ENCODE results near the gene TAF5L. TPM values are rescaled to one million over a fixed set of nuclear protein-coding genes. Genes with fewer than 3 reads are reported as not detected.

TAF5L gene
- total RNA-seq, 5 donors from 2014 or later (not counting 1 experiment from before 2014, with no cell fraction given): 18.8 to 28.9 (median 21.9) TPM

DNA sequence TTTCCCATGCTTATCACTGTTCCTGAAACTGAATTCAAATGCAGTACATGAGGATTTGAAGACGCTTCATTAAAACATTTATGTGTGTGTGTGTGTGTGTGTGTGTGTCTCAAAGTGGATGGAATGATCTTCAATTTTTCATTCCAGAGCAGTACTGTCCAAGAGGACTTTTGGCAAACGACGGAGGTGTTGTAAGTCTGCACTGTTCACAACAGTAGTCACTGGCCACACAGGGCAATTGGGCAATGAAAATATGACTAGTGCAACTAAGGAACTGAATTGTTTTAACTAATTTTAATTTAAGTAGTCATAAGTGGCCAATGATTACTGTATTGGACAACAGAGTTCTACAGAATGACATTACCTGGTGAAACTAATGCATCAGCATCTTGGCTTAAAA lies 5.0 kb downstream of the TAF5L start:
- H3K36me3 Mint-ChIP-seq: no peaks in the 10 kb centered on the region
- DNase-seq (no peak), ATAC-seq (replicated peaks in 1 of 4) (no peak)
- H3K4me3 ChIP-seq (ENCODE audit: control insufficient read depth in 1 of 2, extremely low read depth in 1 of 2, low read length in 1 of 2): no peak overlapping the region
- H3K4me1 Mint-ChIP-seq: peaks cover 56 to 67% (median 58%) of the 10 kb centered on the region in 3 donors
- H3K36me3 ChIP-seq (ENCODE audit: control insufficient read depth in 2 of 2, extremely low read depth in 1 of 2, insufficient read depth in 1 of 2, low read length in 1 of 2): no peaks in the 10 kb centered on the region
- peaks cover 5 to 23% of the 10 kb centered on the region in 2 experiments for H3K4me1 ChIP-seq (ENCODE audit: control insufficient read depth in 1 of 2, extremely low read depth in 1 of 2, insufficient read depth in 2 of 2, low read length in 2 of 2)
- ChIA-PET POLR2A (no interaction called here), CTCF (no interaction called here)
- whole genome bisulfite sequencing (ENCODE audit: insufficient coverage): 100% methylated on average over 3 of the region's 3 CpGs
- no peaks in the 10 kb centered on the region for H3K27me3 Mint-ChIP-seq
- H3K9me3 ChIP-seq: no peaks in the 10 kb centered on the region
- no peaks in the 10 kb centered on the region for H3K9me3 Mint-ChIP-seq
- no peak overlapping the region for H3K27ac ChIP-seq (ENCODE audit: low read length)
- no peak overlapping the region for H3K27ac Mint-ChIP-seq
- no peaks in the 10 kb centered on the region for H3K27me3 ChIP-seq (replicated peaks in 1 of 2; ENCODE audit: control insufficient read depth in 2 of 2, extremely low read depth in 1 of 2, insufficient read depth in 2 of 2, low read length in 1 of 2)
- H3K4me3 Mint-ChIP-seq: no peak overlapping the region

DNA sequence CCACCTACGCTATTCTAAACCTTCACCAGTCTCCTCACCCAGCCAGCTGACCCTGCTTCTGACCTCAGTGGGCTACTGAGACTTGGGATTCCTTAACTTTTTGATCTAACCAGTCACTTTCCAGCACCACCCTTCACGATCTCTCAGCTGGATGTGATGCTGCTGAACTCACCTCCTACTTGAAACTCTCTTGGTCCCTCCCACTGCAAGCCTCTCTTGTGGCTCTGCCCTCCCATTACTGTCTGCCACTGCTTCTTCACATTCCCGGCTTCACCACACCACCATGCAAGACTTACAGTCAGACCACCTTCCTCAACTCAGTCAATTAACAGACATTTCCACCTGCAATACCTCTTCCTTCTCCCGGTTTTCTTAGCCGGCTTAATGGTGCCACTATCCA lies 6.3 kb downstream of the TAF5L start:
- DNase-seq: no peak
- Histone ChIP-seq H3K36me3 (ENCODE audit: control insufficient read depth in 2 of 2, extremely low read depth in 1 of 2, insufficient read depth in 1 of 2, low read length in 1 of 2) (no peaks in the 10 kb centered on the region), H3K4me3 (ENCODE audit: control insufficient read depth in 1 of 2, extremely low read depth in 1 of 2, low read length in 1 of 2) (no peak overlapping the region), H3K27ac (ENCODE audit: low read length) (no peak overlapping the region), H3K9me3 (no peaks in the 10 kb centered on the region), H3K4me1 (ENCODE audit: control insufficient read depth in 1 of 2, extremely low read depth in 1 of 2, insufficient read depth in 2 of 2, low read length in 2 of 2) (peaks cover under 1 to 16% of the 10 kb centered on the region in 2 experiments), H3K27me3 (replicated peaks in 1 of 2; ENCODE audit: control insufficient read depth in 2 of 2, extremely low read depth in 1 of 2, insufficient read depth in 2 of 2, low read length in 1 of 2) (no peaks in the 10 kb centered on the region)
- ChIA-PET POLR2A (no interaction called here), CTCF (no interaction called here)
- H3K36me3 Mint-ChIP-seq: no peaks in the 10 kb centered on the region
- H3K27me3 Mint-ChIP-seq: no peaks in the 10 kb centered on the region
- H3K9me3 Mint-ChIP-seq: no peaks in the 10 kb centered on the region
- H3K4me1 Mint-ChIP-seq: peaks cover 48 to 60% (median 56%) of the 10 kb centered on the region in 3 donors
- 80% methylated on average over 5 of the region's 5 CpGs for whole genome bisulfite sequencing (ENCODE audit: insufficient coverage)
- no peak for ATAC-seq (replicated peaks in 1 of 4)
- no peak overlapping the region for H3K27ac Mint-ChIP-seq
- H3K4me3 Mint-ChIP-seq: no peak overlapping the region

DNA sequence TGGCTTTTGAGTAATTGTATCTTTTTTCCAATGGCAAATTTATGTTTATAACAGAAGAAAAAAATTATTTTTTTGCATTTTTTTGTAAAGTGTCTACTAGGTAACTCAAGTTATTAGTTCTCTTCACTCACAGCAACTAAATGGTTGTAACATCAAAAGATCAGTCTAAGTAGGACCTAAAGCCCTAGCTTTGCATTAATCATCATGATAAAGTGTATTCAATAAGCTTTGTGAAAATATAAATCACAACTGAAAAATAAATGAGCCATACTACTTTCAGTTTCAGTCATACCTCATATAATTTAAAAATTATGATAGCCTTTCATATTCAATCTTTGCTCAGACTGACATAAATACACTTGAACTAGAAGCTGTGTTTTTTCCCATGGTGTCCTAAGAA lies 6.9 kb downstream of the TAF5L start:
- H3K9me3 ChIP-seq: no peaks in the 10 kb centered on the region
- H3K4me3 ChIP-seq (ENCODE audit: control insufficient read depth in 1 of 2, extremely low read depth in 1 of 2, low read length in 1 of 2): no peak overlapping the region
- H3K27ac ChIP-seq (ENCODE audit: low read length): no peak overlapping the region
- H3K27me3 ChIP-seq (replicated peaks in 1 of 2; ENCODE audit: control insufficient read depth in 2 of 2, extremely low read depth in 1 of 2, insufficient read depth in 2 of 2, low read length in 1 of 2): no peaks in the 10 kb centered on the region
- Mint-ChIP-seq H3K4me3 (no peak overlapping the region), H3K9me3 (no peaks in the 10 kb centered on the region), H3K36me3 (no peaks in the 10 kb centered on the region), H3K4me1 (peaks cover 42 to 54% (median 52%) of the 10 kb centered on the region in 3 donors), H3K27ac (no peak overlapping the region), H3K27me3 (no peaks in the 10 kb centered on the region)
- ChIA-PET POLR2A (no interaction called here), CTCF (interaction anchor here in 1 of 2 donors (0.5 kb wide), 1 partner anchor 65 kb away, joined by 3 read pairs; no protein-coding TSS in a partner anchor)
- no peak for DNase-seq
- ATAC-seq (replicated peaks in 1 of 4): no peak
- H3K4me1 ChIP-seq (ENCODE audit: control insufficient read depth in 1 of 2, extremely low read depth in 1 of 2, insufficient read depth in 2 of 2, low read length in 2 of 2): peaks cover 0 to 12% of the 10 kb centered on the region in 2 experiments
- peaks cover 0 to 5% of the 10 kb centered on the region in 2 donors for H3K36me3 ChIP-seq (ENCODE audit: control insufficient read depth in 2 of 2, extremely low read depth in 1 of 2, insufficient read depth in 1 of 2, low read length in 1 of 2)

DNA sequence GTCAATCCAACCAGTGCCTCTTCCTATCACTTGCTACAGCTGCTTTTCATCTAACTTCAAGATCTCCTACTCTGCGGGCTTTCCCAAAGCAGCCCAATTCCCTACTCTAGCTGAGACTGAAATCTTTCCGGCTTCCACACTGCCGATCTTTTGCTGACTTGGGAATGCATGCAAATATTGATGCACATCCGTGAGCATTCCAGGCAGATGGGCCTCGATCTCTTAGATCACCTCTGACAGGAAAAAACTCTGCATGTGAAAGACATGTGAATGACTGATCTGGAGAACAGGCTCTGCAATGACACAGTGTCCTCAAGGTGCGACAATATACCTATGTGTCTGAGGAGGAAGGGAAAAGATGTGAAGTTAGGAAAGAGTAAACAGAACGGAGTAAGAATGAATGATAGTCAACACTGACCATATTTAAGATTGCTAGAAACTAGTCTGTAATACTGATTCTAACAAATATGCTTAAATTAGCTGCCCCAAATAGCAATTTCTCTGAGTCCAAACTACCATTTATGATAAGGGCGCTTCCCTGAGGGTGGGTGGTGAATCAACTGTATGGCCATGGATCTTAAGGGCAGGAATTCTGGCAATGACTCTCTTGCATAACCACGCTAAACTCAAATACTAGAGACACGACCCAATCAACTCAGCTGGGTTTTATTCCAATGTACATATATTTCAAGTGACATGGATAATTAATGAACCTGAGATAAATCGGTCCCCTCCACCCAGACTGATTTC lies 8.4 kb downstream of the TAF5L start:
- Mint-ChIP-seq H3K9me3 (no peaks in the 10 kb centered on the region), H3K4me1 (peaks cover 33 to 41% (median 41%) of the 10 kb centered on the region in 3 donors), H3K36me3 (peaks cover 10% of the 10 kb centered on the region), H3K27me3 (no peaks in the 10 kb centered on the region), H3K4me3 (no peak overlapping the region), H3K27ac (no peak overlapping the region)
- CTCF ChIA-PET: no interaction called here
- DNase-seq (no peak), ATAC-seq (replicated peaks in 1 of 4) (no peak)
- H3K27me3 ChIP-seq (replicated peaks in 1 of 2; ENCODE audit: control insufficient read depth in 2 of 2, extremely low read depth in 1 of 2, insufficient read depth in 2 of 2, low read length in 1 of 2): no peaks in the 10 kb centered on the region
- H3K4me3 ChIP-seq (ENCODE audit: control insufficient read depth in 1 of 2, extremely low read depth in 1 of 2, low read length in 1 of 2): no peak overlapping the region
- no peaks in the 10 kb centered on the region for H3K9me3 ChIP-seq
- POLR2A ChIA-PET: no interaction called here
- peaks cover 0 to 4% of the 10 kb centered on the region in 2 experiments for H3K4me1 ChIP-seq (ENCODE audit: control insufficient read depth in 1 of 2, extremely low read depth in 1 of 2, insufficient read depth in 2 of 2, low read length in 2 of 2)
- 100% methylated on average over 6 of the region's 11 CpGs for WGBS (ENCODE audit: insufficient coverage)
- H3K36me3 ChIP-seq (ENCODE audit: control insufficient read depth in 2 of 2, extremely low read depth in 1 of 2, insufficient read depth in 1 of 2, low read length in 1 of 2): peaks cover 0 to 17% of the 10 kb centered on the region in 2 donors
- H3K27ac ChIP-seq (ENCODE audit: low read length): no peak overlapping the region

DNA sequence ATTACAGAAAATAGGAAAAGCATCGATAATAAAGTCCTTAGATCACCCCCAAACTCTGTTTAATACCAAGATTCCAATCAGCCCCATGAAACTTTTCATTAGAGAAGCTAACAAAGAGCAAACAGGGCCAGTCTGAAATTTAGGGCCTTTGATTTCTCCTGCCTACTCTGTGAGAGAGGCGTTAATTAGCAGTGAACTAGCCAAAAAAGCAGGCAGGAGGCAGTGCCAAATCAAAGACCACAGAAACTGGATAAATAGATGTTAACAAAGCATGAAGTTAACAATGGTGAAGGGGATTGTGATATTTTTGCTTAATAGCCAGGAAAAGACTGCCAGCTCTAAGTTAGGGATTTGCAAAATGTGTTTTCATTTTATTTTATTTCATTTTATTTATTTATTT lies 11.2 kb downstream of the TAF5L start:
- H3K9me3 ChIP-seq: no peaks in the 10 kb centered on the region
- H3K27me3 Mint-ChIP-seq: no peaks in the 10 kb centered on the region
- H3K27ac ChIP-seq (ENCODE audit: low read length): no peak overlapping the region
- ATAC-seq (replicated peaks in 1 of 4) (no peak), DNase-seq (no peak)
- peaks cover 35% of the 10 kb centered on the region for H3K36me3 Mint-ChIP-seq
- 100% methylated on average over 1 of the region's 2 CpGs for WGBS (ENCODE audit: insufficient coverage)
- no peak overlapping the region for H3K4me3 Mint-ChIP-seq
- H3K4me3 ChIP-seq (ENCODE audit: control insufficient read depth in 1 of 2, extremely low read depth in 1 of 2, low read length in 1 of 2): no peak overlapping the region
- CTCF ChIA-PET: no interaction called here
- H3K4me1 Mint-ChIP-seq: peaks cover 10 to 24% (median 20%) of the 10 kb centered on the region in 3 donors
- H3K27ac Mint-ChIP-seq: no peak overlapping the region
- peaks cover 8 to 44% of the 10 kb centered on the region in 2 donors for H3K36me3 ChIP-seq (ENCODE audit: control insufficient read depth in 2 of 2, extremely low read depth in 1 of 2, insufficient read depth in 1 of 2, low read length in 1 of 2)
- no peaks in the 10 kb centered on the region for H3K9me3 Mint-ChIP-seq
- H3K27me3 ChIP-seq (replicated peaks in 1 of 2; ENCODE audit: control insufficient read depth in 2 of 2, extremely low read depth in 1 of 2, insufficient read depth in 2 of 2, low read length in 1 of 2): no peaks in the 10 kb centered on the region
- H3K4me1 ChIP-seq (ENCODE audit: control insufficient read depth in 1 of 2, extremely low read depth in 1 of 2, insufficient read depth in 2 of 2, low read length in 2 of 2): peaks cover 0 to 4% of the 10 kb centered on the region in 2 experiments
- POLR2A ChIA-PET: no interaction called here

DNA sequence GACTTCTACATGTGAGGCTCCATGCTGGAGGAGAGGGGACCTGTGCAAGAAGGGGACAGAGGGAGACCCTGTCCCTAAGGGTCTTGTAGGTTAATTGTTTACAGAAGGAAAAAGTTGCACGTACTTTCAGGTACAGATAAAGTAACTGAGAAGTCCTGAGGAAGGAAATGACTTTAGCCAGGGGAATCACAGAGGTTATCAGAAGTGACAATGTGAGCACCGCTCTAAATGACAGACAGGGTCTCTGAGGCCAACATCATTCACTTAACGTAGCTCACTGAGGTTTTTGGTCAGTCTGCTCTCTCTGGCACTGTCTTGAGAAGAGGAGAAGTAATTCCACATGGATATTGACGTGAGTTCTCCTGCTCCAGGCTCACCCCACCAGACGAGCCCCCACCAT lies 12.0 kb downstream of the TAF5L start:
- H3K27me3 Mint-ChIP-seq: no peaks in the 10 kb centered on the region
- no peaks in the 10 kb centered on the region for H3K9me3 ChIP-seq
- DNase-seq (no peak), ATAC-seq (replicated peaks in 1 of 4) (no peak)
- H3K9me3 Mint-ChIP-seq: no peaks in the 10 kb centered on the region
- no peaks in the 10 kb centered on the region for H3K4me1 ChIP-seq (ENCODE audit: control insufficient read depth in 1 of 2, extremely low read depth in 1 of 2, insufficient read depth in 2 of 2, low read length in 2 of 2)
- 86% methylated on average over 2 of the region's 5 CpGs for WGBS (ENCODE audit: insufficient coverage)
- H3K4me3 ChIP-seq (ENCODE audit: control insufficient read depth in 1 of 2, extremely low read depth in 1 of 2, low read length in 1 of 2): no peak overlapping the region
- CTCF ChIA-PET: no interaction called here
- H3K27me3 ChIP-seq (replicated peaks in 1 of 2; ENCODE audit: control insufficient read depth in 2 of 2, extremely low read depth in 1 of 2, insufficient read depth in 2 of 2, low read length in 1 of 2): no peaks in the 10 kb centered on the region
- H3K36me3 Mint-ChIP-seq: peaks cover 43% of the 10 kb centered on the region
- no peak overlapping the region for H3K4me3 Mint-ChIP-seq
- peaks cover 8 to 52% of the 10 kb centered on the region in 2 donors for H3K36me3 ChIP-seq (ENCODE audit: control insufficient read depth in 2 of 2, extremely low read depth in 1 of 2, insufficient read depth in 1 of 2, low read length in 1 of 2)
- peaks cover 5 to 18% (median 12%) of the 10 kb centered on the region in 3 donors for H3K4me1 Mint-ChIP-seq
- H3K27ac Mint-ChIP-seq: no peak overlapping the region
- POLR2A ChIA-PET: no interaction called here
- H3K27ac ChIP-seq (ENCODE audit: low read length): no peak overlapping the region

Measured in T-cell (primary cell).